ENCODE measurements around the gene PEPD. TPM values are rescaled to one million over a fixed set of nuclear protein-coding genes. Genes with fewer than 3 reads are reported as not detected.
A peak's percentile ranks its signal among the peaks of the same experiment; 100 is the strongest.

PEPD gene
- total RNA-seq, 1 experiment from 2014 or later, result 83.1 TPM

DNA sequence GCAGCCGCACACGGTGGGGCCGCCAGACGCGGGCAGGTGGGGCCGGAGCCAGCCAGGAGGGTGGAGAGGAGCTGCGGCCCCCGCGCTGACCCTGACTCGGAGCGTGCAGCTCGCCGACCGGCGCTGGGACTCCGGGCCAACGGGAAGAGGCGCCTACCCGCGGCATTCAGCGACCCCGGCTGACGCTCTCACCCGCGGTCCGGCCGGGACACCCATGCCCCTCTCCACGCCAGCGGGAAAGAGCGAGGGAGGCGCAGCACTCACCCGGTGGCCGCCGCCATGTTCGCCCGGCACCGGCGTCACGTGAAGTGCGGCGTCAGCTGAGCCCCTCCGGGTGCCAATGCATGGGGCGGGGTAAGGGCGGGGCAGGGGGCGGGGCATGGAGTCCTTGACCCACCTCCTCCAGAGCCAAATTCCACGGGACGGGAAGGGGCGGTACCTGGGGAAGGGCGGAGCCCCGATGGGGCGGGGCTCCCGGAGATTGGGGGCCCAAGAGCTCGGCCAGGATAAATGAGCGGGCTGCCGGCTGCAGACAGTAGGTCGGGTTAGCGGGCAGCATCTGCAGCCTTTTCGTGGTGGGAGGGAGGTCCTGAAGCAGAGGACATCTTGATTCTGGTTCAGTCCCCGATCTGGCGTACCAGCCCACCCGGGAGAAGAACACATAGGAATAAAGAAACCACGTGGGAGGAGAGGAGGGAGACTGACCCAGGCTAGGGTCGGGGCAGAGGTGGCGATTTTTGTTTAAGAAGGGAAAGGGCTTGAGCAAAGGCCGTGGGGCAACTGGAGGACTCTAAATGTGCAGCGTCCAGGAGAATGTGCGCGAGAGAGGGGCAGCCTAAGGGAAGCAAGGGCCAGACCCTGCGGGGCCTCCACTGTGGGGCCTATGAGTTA, at the start of gene PEPD (continued):
- TF ChIP-seq ATF1 (CRISPR knock-in tag; IDR thresholded peaks at IDR 0.05) (0 out of 2 replicates have a peak, but pooled peaks have one; percentile 47), JUN (CRISPR knock-in tag; IDR thresholded peaks at IDR 0.05) (0 out of 2 replicates have a peak, but pooled peaks have one; percentile 64), ZNF263 (CRISPR knock-in tag; IDR thresholded peaks at IDR 0.05; ENCODE audit: low read depth) (no peak), TP53 (CRISPR knock-in tag; IDR thresholded peaks at IDR 0.05) (0 out of 2 replicates have a peak, but pooled peaks have one; percentile 50), SOX15 (CRISPR knock-in tag; IDR thresholded peaks at IDR 0.05) (no peak), PRRX2 (CRISPR knock-in tag; IDR thresholded peaks at IDR 0.05) (no peak), MYBL2 (CRISPR knock-in tag; IDR thresholded peaks at IDR 0.05) (no peak), NFATC4 (CRISPR knock-in tag; IDR thresholded peaks at IDR 0.05) (no peak), FOXK1 (CRISPR knock-in tag; IDR thresholded peaks at IDR 0.05) (peak; percentile 80), CREM (CRISPR knock-in tag; IDR thresholded peaks at IDR 0.05) (peak; percentile 68; the same call in 1 of the 2 replicates), MAX (CRISPR knock-in tag; IDR thresholded peaks at IDR 0.05) (peak; percentile 57; the same call in 1 of the 2 replicates), RELA (CRISPR knock-in tag; IDR thresholded peaks at IDR 0.05; ENCODE audit: borderline replicate concordance) (peak; percentile 19; the same call in 1 of the 2 replicates)
- TF ChIP-seq, protein P1, sequence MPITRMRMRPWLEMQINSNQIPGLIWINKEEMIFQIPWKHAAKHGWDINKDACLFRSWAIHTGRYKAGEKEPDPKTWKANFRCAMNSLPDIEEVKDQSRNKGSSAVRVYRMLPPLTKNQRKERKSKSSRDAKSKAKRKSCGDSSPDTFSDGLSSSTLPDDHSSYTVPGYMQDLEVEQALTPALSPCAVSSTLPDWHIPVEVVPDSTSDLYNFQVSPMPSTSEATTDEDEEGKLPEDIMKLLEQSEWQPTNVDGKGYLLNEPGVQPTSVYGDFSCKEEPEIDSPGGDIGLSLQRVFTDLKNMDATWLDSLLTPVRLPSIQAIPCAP (CRISPR knock-in tag; IDR thresholded peaks at IDR 0.05), result no peak
- TF ChIP-seq, protein P2, sequence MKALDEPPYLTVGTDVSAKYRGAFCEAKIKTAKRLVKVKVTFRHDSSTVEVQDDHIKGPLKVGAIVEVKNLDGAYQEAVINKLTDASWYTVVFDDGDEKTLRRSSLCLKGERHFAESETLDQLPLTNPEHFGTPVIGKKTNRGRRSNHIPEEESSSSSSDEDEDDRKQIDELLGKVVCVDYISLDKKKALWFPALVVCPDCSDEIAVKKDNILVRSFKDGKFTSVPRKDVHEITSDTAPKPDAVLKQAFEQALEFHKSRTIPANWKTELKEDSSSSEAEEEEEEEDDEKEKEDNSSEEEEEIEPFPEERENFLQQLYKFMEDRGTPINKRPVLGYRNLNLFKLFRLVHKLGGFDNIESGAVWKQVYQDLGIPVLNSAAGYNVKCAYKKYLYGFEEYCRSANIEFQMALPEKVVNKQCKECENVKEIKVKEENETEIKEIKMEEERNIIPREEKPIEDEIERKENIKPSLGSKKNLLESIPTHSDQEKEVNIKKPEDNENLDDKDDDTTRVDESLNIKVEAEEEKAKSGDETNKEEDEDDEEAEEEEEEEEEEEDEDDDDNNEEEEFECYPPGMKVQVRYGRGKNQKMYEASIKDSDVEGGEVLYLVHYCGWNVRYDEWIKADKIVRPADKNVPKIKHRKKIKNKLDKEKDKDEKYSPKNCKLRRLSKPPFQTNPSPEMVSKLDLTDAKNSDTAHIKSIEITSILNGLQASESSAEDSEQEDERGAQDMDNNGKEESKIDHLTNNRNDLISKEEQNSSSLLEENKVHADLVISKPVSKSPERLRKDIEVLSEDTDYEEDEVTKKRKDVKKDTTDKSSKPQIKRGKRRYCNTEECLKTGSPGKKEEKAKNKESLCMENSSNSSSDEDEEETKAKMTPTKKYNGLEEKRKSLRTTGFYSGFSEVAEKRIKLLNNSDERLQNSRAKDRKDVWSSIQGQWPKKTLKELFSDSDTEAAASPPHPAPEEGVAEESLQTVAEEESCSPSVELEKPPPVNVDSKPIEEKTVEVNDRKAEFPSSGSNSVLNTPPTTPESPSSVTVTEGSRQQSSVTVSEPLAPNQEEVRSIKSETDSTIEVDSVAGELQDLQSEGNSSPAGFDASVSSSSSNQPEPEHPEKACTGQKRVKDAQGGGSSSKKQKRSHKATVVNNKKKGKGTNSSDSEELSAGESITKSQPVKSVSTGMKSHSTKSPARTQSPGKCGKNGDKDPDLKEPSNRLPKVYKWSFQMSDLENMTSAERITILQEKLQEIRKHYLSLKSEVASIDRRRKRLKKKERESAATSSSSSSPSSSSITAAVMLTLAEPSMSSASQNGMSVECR (CRISPR knock-in tag; IDR thresholded peaks at IDR 0.05; ENCODE audit: borderline replicate concordance), result peak; percentile 86; the same call in 1 of the 2 replicates
- TF ChIP-seq, protein P3, sequence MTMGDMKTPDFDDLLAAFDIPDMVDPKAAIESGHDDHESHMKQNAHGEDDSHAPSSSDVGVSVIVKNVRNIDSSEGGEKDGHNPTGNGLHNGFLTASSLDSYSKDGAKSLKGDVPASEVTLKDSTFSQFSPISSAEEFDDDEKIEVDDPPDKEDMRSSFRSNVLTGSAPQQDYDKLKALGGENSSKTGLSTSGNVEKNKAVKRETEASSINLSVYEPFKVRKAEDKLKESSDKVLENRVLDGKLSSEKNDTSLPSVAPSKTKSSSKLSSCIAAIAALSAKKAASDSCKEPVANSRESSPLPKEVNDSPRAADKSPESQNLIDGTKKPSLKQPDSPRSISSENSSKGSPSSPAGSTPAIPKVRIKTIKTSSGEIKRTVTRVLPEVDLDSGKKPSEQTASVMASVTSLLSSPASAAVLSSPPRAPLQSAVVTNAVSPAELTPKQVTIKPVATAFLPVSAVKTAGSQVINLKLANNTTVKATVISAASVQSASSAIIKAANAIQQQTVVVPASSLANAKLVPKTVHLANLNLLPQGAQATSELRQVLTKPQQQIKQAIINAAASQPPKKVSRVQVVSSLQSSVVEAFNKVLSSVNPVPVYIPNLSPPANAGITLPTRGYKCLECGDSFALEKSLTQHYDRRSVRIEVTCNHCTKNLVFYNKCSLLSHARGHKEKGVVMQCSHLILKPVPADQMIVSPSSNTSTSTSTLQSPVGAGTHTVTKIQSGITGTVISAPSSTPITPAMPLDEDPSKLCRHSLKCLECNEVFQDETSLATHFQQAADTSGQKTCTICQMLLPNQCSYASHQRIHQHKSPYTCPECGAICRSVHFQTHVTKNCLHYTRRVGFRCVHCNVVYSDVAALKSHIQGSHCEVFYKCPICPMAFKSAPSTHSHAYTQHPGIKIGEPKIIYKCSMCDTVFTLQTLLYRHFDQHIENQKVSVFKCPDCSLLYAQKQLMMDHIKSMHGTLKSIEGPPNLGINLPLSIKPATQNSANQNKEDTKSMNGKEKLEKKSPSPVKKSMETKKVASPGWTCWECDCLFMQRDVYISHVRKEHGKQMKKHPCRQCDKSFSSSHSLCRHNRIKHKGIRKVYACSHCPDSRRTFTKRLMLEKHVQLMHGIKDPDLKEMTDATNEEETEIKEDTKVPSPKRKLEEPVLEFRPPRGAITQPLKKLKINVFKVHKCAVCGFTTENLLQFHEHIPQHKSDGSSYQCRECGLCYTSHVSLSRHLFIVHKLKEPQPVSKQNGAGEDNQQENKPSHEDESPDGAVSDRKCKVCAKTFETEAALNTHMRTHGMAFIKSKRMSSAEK (CRISPR knock-in tag; IDR thresholded peaks at IDR 0.05; ENCODE audit: borderline replicate concordance), result no peak
- TF ChIP-seq, protein P4, sequence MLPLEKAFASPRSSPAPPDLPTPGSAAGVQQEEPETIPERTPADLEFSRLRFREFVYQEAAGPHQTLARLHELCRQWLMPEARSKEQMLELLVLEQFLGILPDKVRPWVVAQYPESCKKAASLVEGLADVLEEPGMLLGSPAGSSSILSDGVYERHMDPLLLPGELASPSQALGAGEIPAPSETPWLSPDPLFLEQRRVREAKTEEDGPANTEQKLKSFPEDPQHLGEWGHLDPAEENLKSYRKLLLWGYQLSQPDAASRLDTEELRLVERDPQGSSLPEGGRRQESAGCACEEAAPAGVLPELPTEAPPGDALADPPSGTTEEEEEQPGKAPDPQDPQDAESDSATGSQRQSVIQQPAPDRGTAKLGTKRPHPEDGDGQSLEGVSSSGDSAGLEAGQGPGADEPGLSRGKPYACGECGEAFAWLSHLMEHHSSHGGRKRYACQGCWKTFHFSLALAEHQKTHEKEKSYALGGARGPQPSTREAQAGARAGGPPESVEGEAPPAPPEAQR (CRISPR knock-in tag; IDR thresholded peaks at IDR 0.05), result no peak
- TF ChIP-seq, protein P5, sequence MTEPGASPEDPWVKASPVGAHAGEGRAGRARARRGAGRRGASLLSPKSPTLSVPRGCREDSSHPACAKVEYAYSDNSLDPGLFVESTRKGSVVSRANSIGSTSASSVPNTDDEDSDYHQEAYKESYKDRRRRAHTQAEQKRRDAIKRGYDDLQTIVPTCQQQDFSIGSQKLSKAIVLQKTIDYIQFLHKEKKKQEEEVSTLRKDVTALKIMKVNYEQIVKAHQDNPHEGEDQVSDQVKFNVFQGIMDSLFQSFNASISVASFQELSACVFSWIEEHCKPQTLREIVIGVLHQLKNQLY (CRISPR knock-in tag; IDR thresholded peaks at IDR 0.05), result peak; percentile 52; the same call in 1 of the 2 replicates

All from WTC11 (cell line).